HG03457 (cell line): Measurements from ENCODE around the gene TMEM120A.

Source experiments
- ATAC-seq: cut with Tn5 transposase; IDR thresholded peaks from one replicate; pipeline ENCODE4 v1.9.1; 2021; ENCODE audit warnings: moderate number of reproducible peaks; ENCODE audit not compliant: unreplicated experiment

TMEM120A gene

DNA sequence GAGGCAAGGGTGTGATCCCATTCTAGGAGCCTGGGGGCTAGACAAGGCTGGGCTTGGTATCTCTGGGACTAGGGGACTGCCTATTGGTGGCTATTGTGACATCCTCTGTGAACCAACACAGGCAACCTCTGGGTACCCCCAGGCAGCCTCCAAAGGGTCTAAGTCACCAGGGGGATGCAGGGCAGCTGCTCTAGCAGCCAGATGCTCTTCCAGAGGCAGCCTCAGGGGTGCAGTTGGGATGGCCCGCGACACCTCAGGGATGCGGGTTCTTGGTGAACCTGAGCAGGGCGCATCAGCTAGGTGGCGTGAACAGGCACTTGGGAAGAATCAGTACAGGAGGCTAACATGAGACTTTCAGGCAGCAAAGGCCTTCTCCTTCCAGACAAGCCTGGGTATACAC, 1.6 kb upstream of the TMEM120A start:
- no peak for ATAC-seq

DNA sequence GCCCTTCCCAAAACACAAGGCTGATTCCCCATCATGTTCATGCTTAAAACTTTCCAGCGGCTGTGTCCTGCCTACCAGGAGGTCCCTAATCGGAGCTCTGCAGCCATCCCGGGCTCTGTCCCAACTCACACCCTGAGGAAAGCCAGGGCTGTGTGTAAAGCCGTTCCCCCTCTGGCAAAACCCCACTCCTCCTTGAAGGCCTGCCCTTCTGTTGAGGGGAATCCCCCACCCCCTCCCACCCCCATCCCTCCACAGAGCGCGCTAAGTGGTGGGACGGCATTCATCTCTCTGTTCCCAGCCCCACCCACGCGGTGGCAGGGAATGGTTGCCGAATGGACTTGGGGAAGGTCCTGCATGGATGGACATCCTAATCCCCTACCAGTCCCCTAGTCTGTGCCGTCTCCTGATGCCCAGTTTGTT, 667 bp upstream of the TMEM120A start:
- ATAC-seq, result no peak

DNA sequence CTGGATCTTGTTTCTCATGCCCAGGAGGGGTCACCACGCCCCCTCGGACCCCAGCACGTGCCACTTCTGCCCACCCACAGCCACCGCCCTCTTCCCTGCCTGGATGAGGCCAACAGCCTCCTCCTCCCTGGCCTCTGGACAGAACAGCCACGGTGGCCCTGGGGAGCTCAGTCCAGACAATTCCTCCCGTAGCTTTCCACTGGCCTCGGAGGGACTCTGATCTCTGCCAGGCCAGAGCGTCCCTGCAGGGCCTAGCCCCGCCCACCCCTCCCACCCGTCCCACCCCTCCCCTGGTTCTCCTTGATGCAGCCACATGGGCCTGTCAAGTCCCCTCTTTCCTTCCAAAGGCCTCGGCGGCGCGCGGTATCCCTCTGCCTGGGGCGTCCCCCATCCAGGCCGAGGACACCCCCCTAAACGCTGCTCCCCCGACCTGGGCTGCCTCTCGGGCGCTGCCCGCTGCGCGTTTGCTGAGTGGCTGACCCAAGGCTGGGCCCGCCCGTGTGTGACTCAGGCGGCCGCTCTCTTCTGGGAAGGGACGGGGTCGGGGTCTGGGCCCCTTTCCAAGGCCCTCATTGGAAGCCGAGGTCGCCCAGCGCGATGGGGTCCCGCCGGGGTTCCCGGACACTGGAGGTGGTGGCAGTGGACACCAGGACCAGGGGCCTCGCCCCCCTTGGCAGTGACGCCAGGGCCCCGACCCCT, 557 bp downstream of the TMEM120A start:
- ATAC-seq, result no peak

DNA sequence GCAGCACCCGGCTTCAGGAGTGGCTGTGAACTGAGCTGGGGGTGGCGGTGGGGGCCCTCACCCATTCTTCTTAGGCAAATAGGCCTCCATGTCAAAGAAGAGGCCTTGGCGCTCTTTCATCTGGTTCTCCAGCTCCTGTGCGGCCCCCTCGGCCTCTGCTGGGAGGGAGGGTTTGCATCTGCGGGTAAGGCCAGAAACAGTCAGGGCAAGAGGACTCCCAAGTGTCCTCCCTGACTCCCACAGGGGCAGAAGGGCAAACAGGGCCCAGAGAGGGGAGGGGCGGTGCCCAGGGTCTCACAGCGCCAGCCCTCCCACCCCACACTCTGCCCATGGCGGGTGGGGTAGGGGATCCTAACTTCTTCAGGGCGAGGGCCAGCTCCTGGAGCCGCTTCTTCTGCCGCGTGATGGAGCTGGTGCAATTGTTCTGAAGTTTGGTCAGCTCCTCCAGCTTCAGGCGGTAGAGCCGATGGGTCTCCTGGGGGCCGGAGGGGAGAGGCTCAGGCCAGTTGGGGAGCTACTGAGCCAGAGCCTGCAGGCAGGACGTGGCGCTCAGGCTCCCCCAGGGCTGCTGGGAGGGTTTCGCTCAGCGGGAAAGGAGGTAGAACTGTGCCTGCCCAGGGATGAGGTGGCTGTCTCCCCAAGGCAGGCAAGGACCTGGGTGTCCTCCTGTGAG, 2.2 kb downstream of the TMEM120A start:
- no peak for ATAC-seq

DNA sequence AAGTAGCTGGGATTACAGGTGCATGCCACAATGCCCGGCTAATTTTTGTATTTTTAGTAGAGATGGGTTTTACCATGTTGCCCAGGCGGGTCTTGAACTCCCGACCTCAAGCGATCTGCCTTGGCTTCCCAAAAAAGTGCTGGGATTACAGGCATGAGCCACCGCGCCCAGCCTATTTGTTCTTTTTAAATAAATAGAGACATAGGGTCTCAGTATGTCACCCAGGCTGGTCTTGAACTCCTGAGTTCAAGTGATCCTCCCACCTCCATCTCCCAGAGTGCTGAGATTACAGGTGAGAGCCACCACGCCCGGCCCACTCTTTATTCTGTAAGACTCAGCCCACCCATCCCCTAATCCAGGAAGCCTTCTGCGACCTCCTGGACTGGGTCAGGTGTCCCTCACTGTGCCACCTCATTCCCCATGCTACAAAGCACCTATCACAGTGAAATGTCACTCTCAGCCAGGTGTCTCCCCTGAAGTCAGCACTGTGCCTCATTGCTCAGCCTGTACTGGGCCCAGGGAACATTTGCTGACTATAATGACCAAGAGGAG, 2.8 kb downstream of the TMEM120A start:
- no peak for ATAC-seq

DNA sequence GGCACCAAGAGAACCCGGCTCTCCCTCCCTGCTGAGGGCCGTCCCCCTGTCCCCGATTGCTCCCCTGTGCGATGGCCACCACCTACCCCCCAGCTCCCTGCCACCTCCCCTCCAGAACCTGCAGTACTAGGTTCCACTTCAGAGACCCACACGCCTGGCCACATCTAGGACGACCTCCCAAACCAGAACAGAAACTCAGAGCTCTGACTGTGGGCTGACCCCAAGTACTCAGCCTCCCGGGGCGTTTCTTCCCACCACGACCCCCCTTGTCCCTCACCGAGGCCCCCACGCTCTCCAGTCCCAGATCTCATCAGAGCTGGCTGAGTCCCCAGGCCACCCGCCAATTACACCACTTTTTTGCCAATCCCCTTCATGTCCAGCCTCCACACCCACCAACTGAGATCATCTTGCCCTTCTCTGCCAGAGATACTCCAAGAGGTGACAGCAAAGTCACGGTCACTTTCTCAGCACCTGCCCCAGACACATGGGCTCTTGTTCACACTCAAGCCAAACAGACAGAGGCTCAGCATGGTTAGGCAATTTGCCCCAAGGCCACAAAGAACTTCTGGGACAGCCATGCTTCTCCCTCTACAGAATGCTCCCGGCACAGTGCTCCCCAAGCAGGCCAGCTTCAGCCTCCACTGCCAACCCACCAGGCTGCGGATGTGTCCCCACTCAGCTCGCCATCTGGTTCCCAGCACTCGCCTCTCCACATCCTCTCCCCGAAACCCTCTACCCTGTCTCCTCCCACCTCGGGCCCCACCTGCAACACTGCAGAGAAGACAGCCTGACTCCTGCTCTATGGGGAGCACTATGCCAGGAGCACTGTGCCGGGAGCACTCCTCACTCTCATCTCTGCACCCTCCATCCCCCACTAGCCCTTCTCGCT, 4.7 kb downstream of the TMEM120A start:
- ATAC-seq, result no peak

DNA sequence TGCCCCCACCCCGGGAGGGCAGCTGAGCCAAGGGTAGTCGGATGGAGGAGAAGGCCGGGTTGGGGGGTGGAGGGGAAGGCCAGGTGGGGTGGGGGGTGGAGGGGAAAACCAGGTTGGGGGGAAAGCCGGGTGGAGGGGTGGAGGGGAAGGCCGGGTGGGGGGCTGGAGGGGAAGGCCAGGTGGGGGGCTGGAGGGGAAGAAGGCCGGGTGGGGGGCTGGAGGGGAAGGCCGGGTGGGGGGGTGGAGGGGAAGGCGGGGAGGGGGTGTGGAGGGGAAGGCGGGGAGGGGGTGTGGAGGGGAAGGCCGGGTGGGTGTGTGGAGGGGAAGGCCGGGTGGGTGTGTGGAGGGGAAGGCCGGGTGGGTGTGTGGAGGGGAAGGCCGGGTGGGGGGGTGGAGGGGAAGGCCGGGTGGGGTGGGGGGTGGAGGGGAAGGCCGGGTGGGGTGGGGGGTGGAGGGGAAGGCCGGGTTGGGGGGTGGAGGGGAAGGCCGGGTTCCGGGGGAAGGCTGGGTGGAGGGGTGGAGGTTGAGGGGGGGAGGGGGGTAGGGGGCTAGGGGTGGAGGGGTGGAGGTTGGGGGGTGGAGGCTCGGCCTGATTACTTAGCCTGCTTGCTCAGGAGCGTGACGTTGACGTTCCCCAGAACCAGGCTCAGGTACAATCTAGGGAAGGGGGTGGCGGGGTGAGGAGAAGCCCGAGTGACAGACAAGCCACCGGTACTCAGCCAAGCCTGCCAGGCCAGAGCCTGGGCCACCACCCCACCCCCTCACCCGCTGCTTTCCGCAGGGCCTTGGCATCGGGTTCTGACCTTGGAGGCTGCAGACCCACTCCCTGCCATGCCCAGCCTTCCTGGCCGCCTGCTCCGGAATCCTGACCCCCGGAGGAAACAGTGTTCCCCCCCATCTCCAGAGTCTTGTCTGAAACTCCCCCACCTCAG, 5.6 kb downstream of the TMEM120A start:
- no peak for ATAC-seq

DNA sequence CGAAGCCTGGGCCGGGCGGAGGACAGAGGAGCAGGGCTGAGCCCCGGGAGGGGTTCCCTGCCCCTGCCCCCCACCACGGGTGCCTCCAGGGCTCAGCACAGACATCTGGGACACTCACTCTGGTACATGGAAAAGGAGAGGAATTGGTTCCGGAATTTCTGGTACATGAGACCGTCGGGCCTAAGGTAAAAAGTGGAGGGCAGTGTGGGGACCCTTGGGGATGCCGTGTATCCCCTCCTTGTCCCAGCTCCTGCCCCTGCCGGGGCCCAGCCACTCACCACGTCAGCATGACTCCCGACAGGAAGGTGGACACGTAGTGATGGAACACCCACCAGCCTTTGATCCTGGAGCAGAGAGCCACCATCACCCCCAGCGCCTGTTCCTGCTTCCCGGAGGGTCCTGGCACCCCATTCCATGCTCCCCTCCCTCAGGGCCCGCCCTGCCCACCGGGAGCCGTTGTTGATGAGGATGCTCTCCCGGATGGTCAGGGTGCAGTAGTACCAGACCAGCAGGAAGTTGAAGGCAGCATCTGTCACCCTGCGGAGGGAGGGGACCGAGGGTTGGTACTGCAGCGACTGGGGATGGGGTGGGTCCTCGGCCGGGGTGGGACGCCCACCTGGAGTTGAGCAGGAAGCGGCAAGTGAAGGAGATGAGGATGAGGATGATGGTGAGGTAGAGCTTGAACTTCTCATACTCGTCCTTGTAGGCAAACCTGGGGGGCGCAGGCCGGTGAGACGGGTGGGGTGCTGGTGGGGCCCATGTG, 6.4 kb downstream of the TMEM120A start:
- ATAC-seq, result no peak

DNA sequence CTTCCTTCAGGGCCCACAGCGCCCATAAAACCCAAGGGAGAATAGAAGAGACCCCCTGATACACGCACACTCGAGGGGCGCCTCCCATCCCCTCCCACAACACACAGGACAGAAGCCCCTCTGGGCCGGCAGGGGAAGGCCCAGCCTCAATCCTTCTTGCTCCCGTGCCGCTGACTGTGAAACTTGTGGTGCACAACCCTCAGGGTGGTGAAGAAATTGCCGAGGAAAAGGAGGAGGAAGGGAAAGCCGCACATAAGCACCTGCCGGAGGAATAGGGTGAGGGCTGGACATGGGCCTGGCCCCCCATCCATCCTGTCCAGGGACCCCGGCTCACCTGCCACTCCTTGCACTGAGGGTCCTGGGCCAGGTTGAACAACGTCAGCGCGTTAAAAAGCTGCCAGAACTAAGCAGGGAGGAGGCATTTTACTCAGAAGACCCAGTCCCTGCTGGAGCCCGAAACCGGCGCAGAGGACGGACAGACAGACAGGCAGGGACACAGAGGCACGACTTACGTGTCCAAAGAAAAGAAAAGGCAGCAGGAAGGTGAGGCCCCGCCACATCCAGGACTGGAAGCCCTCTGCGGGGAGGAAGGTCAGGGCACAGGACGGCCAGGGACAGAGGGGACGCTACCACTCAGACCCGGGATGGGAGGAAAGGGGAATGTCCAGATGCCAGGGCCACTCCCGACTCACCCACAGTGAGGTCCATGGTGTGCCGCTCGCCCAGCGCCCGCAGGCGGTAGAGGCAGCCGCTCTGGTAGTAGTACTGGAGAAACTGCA, 7.2 kb downstream of the TMEM120A start:
- ATAC-seq, result no peak

DNA sequence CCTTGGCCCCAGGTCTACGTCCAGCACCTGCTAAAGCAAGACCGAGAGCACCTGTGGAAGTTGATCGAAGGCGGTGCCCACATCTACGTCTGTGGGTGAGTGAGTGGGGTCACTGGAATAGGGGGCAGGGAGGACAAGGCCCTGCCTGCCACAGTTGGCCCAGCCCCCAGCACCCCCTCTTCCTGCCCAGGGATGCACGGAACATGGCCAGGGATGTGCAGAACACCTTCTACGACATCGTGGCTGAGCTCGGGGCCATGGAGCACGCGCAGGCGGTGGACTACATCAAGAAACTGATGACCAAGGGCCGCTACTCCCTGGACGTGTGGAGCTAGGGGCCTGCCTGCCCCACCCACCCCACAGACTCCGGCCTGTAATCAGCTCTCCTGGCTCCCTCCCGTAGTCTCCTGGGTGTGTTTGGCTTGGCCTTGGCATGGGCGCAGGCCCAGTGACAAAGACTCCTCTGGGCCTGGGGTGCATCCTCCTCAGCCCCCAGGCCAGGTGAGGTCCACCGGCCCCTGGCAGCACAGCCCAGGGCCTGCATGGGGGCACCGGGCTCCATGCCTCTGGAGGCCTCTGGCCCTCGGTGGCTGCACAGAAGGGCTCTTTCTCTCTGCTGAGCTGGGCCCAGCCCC, 8.1 kb downstream of the TMEM120A start:
- no peak for ATAC-seq

DNA sequence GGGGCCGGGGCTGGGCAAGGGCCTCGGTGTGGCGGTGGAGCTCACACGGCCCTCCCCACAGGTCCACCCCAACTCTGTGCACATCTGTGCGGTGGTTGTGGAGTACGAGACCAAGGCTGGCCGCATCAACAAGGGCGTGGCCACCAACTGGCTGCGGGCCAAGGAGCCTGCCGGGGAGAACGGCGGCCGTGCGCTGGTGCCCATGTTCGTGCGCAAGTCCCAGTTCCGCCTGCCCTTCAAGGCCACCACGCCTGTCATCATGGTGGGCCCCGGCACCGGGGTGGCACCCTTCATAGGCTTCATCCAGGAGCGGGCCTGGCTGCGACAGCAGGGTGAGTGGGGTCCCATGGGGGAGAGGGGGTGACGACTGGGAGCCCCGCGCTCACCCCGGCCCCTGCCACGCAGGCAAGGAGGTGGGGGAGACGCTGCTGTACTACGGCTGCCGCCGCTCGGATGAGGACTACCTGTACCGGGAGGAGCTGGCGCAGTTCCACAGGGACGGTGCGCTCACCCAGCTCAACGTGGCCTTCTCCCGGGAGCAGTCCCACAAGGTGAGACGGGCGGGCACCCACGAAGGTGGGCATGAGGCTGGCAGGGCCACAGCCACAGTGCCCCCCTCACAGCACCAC, 8.8 kb downstream of the TMEM120A start:
- ATAC-seq, result no peak

DNA sequence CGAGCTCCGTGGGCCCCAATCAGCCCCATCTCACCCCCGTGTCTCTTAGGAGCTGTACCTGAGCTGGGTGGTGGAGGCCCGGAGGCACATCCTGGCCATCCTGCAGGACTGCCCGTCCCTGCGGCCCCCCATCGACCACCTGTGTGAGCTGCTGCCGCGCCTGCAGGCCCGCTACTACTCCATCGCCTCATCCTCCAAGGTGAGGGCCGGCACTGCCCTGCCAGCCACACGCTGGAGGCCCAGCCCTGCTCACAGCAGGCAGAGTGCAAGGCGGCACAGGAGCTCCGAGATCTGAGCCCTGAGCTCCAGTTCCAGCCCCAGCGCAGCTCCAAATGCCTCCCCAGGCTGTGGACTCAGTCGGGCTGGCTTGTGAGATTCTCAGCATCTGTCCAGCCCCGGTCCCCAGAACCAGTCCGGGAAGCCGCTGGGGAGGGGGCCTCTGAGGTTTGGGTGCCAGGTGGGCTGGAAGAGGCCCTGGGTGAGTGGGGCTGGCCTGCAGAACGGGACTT, 9.3 kb downstream of the TMEM120A start:
- ATAC-seq, result no peak

DNA sequence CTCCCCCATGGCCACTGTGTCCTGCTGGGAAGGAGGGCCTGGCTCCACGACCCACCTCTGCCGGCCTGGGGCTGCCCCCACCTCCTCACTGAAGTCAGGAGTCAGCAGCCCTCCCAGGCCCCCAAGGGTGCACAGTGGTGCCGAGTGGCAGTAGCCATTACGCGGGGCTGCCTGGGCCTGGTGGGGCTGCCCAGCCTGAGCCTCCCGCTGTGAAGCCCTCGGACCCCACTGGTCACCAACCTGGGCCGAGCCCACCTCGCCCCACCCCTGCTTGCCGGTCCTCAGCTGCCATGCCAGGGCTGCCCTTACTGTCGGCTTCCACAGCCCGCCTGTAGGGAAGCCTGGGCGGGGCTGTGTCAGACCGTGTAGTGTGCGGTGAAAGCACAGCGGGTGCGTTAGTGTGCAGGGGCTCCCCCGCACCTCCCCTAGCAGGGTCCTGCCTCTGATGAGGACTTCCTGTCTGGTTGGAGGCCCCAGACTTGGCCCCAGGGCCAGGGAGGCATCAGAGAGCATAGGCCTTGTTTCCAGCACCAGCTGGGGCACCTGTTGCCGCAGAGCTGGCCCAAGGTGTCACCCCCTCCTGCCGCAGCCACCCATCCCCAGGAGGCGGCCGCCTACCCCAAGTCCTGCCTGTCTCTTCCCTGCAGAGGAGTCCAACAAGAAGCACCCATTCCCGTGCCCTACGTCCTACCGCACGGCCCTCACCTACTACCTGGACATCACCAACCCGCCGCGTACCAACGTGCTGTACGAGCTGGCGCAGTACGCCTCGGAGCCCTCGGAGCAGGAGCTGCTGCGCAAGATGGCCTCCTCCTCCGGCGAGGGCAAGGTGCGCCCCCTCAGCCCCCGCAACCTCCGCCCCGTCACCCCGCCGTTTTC, 10.0 kb downstream of the TMEM120A start:
- no peak for ATAC-seq

DNA sequence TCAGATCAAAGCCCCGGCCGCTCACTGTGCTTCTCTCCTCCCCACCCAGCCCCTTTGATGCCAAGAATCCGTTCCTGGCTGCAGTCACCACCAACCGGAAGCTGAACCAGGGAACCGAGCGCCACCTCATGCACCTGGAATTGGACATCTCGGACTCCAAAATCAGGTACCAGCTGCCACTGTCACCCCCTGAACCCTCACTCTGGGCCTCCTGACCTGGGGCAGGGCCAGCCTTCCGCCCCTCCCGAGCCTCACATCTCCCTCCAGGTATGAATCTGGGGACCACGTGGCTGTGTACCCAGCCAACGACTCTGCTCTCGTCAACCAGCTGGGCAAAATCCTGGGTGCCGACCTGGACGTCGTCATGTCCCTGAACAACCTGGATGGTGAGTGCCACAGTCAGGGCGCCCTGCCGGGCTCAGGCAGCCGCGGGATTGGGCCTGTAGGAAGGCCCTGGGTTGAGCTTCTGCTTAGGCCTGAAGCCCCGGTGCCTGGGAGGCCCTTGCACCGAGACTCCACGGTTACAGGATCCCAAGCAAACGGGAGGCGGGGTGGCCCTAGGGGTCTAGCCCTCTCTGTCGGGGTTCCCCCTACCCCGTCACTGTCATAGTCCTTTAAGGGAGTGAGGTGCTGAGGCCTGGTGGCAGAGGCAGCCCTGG, 10.8 kb downstream of the TMEM120A start:
- no peak for ATAC-seq

DNA sequence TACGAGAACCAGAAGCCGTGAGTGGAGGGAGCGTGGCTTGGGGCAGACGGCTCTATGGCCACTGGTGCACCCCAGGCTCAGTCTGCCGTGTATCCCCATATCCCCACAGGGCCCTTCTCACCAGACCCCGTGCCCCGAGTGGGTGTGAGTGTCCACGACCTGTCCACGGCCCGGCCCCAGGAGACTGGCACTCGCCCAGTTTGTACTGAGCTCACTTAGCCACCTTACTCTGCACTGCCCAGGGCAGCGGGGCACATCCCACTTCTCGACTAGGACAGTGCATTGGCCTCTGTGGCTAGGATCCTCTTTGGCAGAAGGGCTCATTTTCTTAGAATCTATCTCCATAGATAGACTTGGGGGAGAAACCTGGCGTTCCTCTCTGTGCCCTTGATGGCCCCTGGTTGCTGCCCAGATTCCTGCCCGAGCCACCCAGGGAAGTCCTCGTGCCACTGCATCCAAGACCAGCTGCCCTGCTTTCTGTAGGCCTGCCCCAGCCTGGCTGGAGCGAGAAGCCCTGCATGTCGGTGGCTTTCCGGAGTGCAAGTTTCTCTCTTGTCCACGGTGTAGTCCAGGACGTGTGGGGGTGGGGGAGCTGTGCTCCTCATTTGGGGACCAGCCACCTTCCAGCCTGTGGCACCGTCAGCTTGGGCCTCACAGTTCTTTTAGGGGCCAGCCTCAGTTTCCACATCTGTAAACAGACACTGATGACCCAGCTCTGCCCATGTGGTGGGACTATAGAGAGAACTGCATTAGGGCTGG, 11.9 kb downstream of the TMEM120A start:
- no peak for ATAC-seq
